Right ventricle myocardium inferior (tissue), 1 donor: Measurements from ENCODE around the gene RAC3. TPM values are rescaled to one million over a fixed set of nuclear protein-coding genes. Genes with fewer than 3 reads are reported as not detected.

Experiments
- ATAC-seq: fragments of 200-7000 bp; cut with Tn5 transposase; one replicate; pipeline ENCODE4 v1.9.1; 2020; ENCODE audit warnings: mild to moderate bottlenecking, moderate library complexity
- DNase-seq: peaks from one replicate; pipeline ENCODE4 v3.0.0; 2021; ENCODE audit errors: missing footprints
- intact Hi-C: fragments of 100-400 bp; cut with DNase I; formaldehyde crosslinking; loops from one replicate; pipeline ENCODE4 v1.11.0; 2022
- total RNA-seq: library from RNA; stranded (reverse); fragmentation: NEBNext Ultra II Directional; extraction: Animal tissue kit (Norgen Biotek cat#: 25700); gene quantifications from one replicate; pipeline ENCODE4 v1.2.1, GENCODE V29; 2021
- donor health status: DM: no; HTN: yes; CAD: no; lungs with severe emphysema.

RAC3 gene
- total RNA-seq, 1 donor from 2014 or later, result 2.2 TPM

DNA sequence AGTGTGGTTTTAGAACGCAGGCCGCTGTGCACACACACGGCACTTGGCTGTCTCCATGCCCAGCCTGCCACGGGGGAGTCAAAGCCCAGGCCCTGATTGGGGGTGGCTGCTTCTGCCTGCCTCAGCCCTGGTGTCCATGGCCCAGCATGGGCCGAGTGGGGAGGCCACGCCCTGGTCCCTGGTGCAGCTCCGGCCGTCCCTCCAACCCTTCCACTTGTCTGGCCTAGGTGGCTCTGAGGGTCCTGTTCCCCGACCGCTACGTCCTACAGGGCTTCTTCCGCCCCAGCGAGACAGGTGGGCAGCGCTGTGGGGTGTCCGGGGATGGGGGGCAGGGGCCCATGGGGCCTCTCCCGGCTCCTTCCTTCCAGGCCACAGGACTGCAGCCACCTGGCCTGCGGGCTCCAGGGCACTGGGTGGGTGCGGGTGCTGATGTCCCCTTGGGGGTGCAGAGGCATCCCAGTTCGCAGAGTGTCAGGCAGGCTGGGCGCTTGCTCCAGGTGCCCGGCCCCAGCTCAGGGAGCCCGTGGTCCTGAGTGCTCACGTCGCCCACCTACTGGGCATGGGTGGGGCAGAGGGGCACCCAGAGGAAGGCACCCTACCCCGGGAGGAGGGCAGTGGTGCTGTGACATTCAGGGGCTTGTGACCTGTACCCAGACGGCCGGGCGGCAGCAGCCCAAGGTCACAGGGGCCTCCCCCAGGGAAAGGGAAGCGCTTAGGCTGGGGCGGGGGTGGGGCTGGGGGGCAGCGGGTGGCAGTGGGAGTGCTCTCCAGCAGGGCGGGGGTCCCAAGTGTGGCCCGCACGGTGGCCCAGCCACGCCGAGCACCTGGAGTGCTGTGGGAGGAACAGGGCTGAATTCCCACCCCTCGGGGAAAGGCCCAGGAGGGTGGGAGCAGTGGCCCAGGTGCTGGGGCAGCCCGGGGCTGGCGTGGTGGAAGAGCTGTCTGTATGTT is 20.6 kb upstream of the RAC3 start:
- intact Hi-C loops, result loop anchor here (5.0 kb wide), 1 partner anchor 34 kb away; the partner anchor contains the start of gene ASPSCR1
- ATAC-seq (no peak), DNase-seq (no peak)

DNA sequence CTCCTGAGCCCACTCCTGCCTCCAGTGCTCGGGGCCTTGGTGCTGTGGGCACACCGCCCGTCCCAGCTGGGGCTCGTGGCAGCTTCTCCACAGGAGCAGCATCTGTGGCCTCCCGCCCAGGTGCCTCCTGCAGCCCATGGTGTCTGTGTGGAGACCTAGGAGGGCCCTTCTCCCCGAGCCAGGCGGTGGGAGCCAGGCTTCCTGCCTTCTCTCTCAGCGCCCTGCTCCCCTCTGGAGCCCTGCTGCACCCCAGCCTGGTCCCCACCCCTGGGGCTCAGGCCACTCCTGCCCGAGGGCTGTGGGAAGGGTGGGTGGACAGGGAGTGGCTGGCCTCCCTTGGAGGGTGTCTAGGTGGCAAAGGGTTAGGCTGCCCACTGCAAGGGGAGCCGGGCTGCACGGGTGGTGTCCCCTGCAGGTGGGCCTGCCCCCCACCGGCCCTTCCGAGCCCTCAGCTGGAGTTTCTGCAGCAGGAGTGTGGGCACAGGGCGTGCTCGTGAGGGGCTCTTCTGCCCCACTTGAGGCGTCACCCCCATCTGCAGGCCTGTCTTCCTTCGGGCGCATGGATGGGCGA is 19.8 kb upstream of the RAC3 start:
- DNase-seq (no peak), ATAC-seq (no peak)
- intact Hi-C loops, result loop anchor here (2.0 to 5.0 kb wide), 2 partner anchors 19 to 34 kb away; partner anchors contain the start of gene ASPSCR1

DNA sequence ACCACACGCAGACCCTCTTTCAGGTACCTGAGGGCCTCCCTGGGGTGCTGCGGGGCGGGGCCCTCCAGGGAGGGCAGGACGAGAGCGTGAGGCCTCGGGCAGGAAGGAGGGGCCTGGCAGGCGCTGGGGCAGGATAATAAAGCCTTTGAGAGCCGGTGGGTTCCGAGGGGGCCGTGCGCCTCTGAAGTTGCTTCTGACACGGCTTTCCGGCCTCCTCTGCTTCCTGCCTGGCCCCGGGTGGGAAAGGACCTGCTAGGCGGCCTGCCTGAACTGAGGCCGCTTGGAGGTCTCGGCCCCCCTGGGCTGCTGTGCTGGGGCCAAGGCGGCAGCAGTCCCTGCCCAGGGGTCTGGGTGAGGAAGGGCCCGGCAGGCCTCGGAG is 19.2 kb upstream of the RAC3 start:
- ATAC-seq (no peak), DNase-seq (no peak)
- intact Hi-C loops, result loop anchor here (2.0 to 5.0 kb wide), 2 partner anchors 19 to 35 kb away; partner anchors contain the start of gene ASPSCR1

DNA sequence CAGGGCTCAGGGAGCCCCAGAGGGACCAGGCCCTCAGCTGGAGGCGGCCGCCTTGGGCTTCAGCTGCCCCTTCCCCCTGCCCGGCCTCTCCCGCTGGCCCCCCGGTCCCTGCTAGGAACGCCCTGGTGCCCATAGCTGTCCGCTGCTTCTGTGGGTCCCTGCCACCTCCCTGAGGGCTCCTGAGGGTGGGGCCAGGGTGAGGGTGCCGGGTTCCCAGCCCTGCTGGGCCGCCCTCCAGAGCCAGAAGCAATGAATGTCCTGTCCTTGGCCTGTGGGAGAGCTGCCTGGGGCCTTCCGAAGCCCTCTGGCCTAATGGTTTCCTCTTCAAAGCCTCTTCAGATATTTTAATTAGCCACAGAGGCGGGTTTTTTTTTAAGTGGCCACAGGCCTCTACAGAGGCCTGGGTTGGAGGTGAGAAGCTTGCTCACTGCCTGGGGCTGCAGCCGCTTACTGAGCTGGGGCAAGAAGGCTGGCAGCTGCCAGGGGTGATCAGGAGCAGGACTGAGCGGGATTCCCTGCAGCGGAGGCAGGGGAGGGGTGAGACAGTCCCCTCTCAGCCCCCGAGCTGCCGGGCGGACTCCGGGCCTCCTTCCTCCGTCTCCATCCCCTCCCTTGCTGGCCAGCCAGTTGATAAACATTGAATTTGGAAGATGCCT is 18.7 kb upstream of the RAC3 start:
- intact Hi-C loops, result loop anchor here (2.0 to 5.0 kb wide), 2 partner anchors 20 to 35 kb away; partner anchors contain the start of gene ASPSCR1
- peak; percentile 62 for ATAC-seq
- no peak for DNase-seq

DNA sequence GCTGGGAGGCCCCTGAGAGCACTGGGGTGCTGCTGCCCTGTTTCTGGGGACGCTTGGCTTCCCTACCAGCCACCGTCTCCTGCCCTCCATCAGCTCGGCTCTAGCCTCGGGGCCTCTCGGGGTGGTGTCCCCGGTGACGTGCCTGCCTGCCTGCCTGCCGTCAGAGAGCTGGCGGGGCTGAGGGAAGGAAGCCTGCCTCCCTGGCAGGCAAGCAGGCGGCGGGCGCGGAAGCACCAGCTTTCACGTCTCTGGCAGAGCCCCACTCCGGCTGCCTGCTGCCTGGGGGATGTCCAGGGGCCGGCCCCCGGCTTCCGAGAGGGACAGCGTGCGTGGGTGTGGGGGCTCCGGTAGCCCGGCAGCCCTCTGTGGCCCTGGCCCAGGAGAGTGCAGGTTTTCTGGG is 18.1 kb upstream of the RAC3 start:
- intact Hi-C loops, result loop anchor here (2.0 to 5.0 kb wide), 2 partner anchors 21 to 36 kb away; partner anchors contain the start of gene ASPSCR1
- DNase-seq (no peak), ATAC-seq (peak; percentile 50)

DNA sequence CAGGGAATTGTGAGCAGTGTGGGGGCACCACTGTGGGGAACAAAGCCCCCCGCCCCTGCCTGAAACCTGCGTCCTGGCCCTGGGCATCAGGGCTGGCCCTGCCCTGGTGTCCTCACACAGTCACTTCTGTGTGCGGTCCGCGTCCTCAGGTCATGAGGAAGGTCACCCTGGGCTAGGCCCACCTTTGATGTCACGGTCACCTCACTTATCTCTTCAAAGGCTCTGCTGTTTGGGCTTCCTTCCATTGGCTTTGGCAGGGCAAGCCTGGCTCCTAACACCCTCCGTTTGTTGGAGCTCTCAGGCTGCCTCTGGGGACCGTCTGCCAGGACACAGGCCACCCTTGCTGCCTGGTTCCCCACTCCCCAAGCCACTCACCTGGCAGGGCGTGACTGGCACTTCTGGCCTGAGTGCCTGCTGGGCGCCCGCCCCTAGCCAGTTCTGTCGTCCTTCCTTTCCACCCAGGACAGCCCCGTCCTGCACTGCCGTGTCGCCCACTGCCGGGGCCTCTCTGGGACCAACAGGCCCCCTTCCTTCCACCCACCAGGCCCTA is 17.6 kb upstream of the RAC3 start:
- ATAC-seq (peak; percentile 66), DNase-seq (no peak)
- intact Hi-C loops, result loop anchor here (2.0 to 5.0 kb wide), 2 partner anchors 21 to 37 kb away; partner anchors contain the start of gene ASPSCR1

DNA sequence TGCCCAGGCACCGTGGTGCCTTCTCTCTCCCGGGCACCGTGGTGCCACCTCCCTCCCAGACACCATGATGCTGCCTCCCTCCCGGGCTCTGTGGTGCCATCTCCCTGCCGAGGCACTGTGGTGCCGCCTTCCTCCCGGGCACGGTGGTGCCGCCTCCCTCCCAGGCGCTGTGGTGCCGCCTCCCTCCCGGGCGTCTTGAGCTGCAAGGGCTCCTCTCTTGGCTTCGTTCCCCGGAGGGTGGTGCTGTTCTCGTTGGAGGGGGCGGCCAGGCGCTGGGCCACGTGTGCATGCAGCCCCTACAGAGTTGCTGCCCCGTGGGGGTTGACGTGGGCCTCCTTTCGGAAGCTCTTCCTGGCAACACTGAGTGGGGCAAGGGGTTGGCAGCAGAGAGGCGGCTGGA is 17.0 kb upstream of the RAC3 start:
- no peak for ATAC-seq
- intact Hi-C loops, result loop anchor here (5.0 kb wide), 1 partner anchor 37 kb away; the partner anchor contains the start of gene ASPSCR1
- no peak for DNase-seq

DNA sequence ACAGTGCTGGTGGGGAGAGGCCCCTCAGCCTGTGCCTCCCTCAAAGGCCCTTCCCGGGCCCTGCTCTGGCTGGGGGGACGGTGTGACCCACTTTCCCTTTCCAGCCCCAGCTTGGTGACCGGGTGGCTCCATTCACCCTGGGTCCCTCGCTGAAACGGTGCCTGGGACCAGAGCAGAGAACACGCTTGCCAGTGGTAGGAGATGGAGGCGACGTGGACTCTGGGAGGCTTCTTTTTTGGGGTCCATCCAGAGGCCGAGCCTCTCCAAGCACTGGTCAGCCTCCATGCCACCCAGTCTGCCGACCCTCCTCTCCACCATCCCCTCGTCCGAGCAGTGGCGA is 16.5 kb upstream of the RAC3 start:
- intact Hi-C loops, result loop anchor here (5.0 kb wide), 1 partner anchor 38 kb away; the partner anchor contains the start of gene ASPSCR1
- ATAC-seq (no peak), DNase-seq (no peak)

DNA sequence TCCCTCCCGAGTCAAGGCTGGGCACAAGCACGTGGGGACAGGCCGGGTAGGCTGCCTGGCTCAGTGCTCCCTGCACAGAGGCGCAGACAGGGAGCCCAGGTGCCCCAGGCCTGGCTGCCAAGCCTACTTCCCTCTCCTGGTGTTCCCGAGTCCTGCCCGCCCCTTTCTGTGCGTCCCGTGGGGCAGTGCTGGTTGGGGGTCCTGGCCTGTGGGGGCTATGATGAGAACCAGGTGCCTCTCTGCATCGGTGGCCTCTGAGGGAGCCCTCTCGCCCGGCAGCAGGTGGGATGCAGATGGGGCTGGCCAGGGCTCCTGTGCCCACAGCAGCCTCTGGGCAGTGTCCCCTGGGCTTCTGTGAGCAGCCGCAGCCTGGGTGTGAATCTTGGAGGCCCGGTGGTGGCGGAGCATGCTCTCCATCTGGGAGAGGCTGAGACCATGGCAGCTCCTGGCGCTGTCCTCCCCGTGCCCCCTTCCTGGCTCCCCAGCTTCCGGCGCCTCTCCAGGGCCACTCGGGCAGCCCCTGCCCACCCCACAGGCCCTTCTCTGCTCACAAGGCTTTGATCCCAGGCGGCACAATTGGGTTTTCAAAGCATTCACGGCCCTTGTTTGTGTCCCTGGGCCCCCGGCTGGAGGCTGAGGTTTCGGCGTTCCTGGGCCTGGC is 16.0 kb upstream of the RAC3 start:
- ATAC-seq (no peak), DNase-seq (no peak)
- intact Hi-C loops, result no loop called here

DNA sequence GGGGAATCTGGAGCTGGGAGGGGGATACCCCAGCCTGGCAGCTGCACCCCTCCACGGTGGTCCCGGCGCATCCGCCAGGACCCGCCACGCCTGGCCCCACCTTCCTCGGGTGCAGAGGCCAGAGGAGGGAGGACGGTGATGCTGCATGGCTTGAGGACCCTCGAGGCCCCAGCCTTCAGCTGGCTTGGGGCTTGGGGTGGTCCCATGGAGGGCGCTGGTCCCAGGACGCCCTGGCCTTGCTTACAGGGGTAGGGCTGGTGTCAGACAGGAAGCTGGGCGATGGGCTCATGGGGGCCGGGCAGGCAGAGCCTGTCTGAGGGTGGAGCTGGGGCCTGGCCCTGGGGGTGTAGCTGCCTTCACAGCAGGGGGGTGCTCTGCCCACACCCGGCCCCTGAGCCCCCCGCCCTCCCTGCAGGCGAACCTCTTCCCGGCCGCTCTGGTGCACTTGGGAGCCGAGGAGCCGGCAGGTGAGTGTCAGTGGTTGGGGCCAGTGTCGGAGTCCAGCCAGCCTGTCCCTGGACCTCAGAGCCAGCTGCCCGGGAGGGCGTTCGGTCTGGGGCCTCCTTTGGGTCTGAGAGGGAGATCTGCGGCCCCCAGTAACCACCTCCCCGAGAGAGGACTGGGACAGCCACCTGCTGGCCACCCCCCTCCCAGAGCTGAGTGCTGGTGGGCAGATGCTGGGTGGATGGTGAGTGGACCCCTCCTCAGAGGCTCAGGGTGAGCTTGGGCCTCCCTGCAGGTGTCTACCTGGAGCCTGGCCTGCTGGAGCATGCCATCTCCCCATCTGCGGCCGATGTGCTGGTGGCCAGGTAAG is 15.2 kb upstream of the RAC3 start:
- DNase-seq (no peak), ATAC-seq (no peak)
- intact Hi-C loops, result no loop called here

DNA sequence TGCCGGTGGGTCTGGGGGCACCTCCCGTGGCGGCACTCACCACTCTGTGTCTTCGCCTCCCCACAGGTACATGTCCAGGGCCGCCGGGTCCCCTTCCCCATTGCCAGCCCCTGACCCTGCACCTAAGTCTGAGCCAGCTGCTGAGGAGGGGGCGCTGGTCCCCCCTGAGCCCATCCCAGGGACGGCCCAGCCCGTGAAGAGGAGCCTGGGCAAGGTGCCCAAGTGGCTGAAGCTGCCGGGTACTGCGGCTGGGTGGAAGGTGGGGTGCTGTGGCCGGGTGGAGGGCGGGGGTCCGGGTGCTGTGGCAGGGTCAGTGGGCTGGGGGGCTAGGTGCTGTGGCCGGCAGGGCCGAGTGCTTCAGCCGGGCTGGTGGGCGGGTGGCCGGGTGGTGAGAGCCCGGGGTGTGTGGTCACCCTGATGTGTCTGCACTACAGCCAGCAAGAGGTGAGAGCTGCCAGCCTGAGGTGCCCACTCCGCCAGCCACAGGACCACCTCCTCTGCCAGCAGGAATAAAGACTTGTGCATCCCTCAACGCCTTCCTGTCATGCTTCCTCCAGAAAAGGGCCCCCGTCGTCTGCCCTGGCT is 14.5 kb upstream of the RAC3 start:
- intact Hi-C loops, result no loop called here
- no peak for ATAC-seq
- no peak for DNase-seq

DNA sequence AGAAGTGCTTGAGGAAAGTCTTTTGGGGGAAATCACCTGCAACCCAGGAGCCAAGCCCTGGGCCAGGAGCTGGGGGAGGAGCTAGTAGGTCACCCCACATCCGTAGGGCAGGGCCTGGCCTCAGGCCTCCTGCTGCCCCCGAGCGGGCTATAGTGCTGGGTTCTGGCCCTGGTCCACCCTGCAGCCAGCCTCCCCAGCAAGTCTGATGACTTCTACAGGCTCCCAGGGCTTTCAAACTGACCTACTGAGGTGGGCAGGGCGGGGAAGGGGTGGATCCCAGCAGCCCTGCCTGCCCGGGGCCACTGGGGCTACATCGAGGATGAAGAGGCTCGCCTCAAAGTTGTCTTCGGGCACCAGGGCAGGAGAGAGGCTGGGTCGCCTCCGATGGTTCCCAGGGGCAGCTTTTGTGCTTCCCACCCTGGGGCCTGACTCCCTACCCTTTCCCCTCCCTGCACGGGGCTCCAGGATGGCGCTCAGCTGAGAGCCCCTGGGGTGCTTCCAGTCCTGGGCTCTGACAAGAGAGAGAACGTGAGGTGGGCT is 13.8 kb upstream of the RAC3 start:
- DNase-seq, result no peak
- no peak for ATAC-seq
- intact Hi-C loops, result no loop called here

DNA sequence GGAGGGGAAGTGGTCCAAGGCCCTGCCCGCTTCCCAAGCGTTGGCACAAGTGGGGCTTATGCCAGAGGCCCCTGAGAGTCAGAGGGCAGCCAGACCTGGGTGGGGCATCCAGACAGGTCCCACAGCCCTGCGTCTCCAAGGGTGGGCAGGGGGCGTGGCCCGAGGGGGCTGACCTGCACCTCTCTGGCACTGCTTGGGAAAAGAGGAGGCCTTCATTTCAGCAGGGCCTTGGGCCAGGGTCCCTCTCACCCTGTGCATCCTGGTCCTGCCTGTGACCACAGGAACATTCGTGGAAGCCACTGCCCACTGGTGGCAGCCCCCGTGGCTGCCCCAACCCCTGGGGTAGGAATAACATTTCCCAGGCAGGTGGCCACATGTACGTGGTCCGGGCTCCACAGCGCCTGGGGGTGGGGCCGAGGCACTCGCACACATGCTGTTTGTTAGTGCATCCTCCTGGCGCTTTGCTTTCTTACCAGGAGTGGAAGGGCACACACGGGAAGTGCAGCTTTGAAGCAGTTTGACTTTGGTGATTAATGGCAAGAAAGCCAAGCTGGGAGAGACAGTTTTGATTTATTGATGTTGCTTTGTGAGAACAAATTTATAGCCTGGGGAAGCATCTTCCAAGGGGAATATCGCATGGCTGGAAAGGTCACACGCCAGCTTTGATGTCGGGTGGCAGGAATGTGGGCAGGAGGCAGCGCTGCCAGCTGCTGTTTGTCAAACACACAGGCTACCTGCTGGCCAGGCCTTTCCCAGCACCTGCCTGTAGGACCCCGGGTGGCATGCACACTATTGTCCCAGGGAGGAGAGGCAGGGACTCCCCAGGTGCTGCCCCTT is 13.1 kb upstream of the RAC3 start:
- ATAC-seq (no peak), DNase-seq (no peak)
- intact Hi-C loops, result no loop called here

DNA sequence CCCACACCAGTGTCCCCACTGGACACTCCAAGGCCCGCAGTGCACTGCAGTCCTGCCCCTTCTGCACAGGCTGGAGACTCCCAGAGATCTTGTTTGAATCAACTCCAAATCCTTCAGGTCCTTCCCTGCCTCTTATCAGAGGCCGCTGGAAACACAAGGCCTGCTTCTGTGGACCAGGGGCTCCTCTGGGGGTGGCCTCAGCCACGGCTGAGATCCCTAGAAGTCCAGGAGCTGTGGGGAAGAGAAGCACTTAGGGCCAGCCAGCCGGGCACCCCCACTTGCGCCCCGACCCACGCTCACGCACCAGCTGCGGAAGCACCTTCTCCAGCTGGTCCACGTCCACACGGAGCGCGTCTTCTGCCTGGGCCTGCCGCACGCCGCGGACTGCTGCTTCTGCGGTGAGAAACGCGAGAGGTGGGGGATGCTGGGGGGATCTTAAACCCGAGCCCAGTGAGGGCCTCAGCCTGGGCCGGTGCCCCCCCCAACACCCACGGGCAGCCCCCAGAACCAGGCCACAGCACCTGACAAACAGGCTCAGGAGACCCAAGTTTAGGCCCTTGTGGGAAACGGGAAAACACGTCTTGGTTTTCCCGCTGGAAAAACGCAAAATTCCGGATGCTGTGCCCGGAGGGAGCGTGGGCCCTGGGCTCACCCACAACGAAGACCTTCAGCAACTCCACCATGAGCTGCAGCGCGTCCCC is 12.3 kb upstream of the RAC3 start:
- intact Hi-C loops, result no loop called here
- DNase-seq, result no peak
- no peak for ATAC-seq

DNA sequence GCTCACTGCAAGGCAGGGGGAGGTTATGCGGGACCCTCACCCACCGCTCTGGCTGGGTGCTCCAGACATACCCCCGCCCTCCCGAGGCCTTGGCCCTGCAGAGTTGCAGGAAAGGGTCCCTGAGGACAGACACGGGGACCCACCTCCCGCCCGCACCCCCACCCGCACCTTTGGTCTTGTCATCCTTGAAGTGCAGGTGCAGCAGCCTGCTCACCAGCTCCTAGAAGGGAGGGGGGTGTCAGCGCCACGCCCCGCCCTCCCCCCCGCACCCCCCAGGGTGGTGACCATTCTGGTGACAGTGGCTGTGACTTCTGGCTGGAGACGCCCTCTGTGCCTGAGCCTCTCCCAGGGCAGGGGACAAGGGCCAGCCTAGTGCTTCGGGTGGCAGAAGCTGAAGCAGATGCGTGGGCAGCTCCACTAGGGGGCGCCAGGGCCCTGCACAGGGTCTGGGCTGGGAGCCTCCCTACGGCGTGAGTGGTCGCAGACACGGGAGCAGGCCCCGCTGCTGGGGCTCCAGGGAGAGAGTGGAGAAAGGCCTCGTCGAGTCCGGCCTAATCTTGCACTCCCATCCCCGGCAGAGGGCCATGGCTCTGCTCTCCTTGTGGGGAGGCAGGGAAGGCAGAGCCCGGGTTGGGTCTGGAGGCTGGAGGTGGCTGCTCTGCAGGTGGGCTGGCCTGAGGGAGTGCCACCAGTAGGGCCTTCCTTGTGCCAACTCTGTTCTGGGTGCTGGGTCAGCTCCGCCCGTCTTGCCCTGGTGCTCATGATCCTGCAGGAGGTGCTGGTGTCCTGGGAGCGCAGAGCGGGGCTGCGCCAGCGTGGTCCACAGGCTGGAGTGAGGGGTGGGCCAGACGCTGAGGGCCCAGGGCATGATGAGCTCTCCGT is 11.5 kb upstream of the RAC3 start:
- intact Hi-C loops, result no loop called here
- ATAC-seq (no peak), DNase-seq (peak; percentile 85)
